SK-N-SH (cell line): Measurements from ENCODE around the gene ZNF516. TPM values are rescaled to one million over a fixed set of nuclear protein-coding genes. Genes with fewer than 3 reads are reported as not detected.

Experiments
- CTCF ChIA-PET: fragments of 300-600, 350-600 bp; formaldehyde crosslinking; extraction: SDS; loops from one replicate; lab custom pipeline; 2021; lab: Yijun Ruan, JAX
- POLR2A ChIA-PET: fragments of 350-600 bp; sonication (Branson Sonifier 250); formaldehyde crosslinking; extraction: SDS; loops from one replicate; lab custom pipeline; 2020; ENCODE audit warnings: antibody characterized with exemption, inconsistent platforms; lab: Yijun Ruan, JAX
- DNase-seq: peaks from one replicate; pipeline ENCODE4 v3.0.0; 2012
- H2AFZ ChIP-seq: fragments of 200-600 bp; sonication (generic); 2 replicates; pipeline ENCODE4 v1.8.1; 2016; ENCODE audit warnings: antibody characterized with exemption, mild to moderate bottlenecking, low read depth
- H3F3A ChIP-seq: fragments of 200-600 bp; sonication (generic); replicated peaks from 2 replicates; pipeline ENCODE3; 2016; ENCODE audit warnings: antibody characterized with exemption, mild to moderate bottlenecking; ENCODE audit not compliant: insufficient read depth
- H3K27ac ChIP-seq, 2 experiments: fragments of 200-500 bp in 1 of 2; fragments of 200-600 bp in 1 of 2; sonication (Bioruptor generic) in 1 of 2; sonication (generic), shearing (Covaris generic) in 1 of 2; 2 replicates each; pipeline versions ENCODE4 v1.5.1 to v1.6.1; 2014 to 2016; ENCODE audit warnings: low read depth in 2 of 2, inconsistent platforms in 1 of 2, low read length in 1 of 2, mild to moderate bottlenecking in 1 of 2, mixed read lengths in 1 of 2
- H3K27me3 ChIP-seq: fragments of 200-600 bp; sonication (generic), shearing (Covaris generic); 2 replicates; pipeline ENCODE4 v1.6.1; 2016; ENCODE audit warnings: mixed run types; ENCODE audit not compliant: insufficient read depth
- H3K36me3 ChIP-seq, 2 experiments: fragments of 200-500 bp in 1 of 2; fragments of 200-600 bp in 1 of 2; sonication (Bioruptor generic) in 1 of 2; sonication (generic) in 1 of 2; replicated peaks in 1 of 2; 2 replicates each; pipeline versions ENCODE3 to v1.5.1; 2014 to 2016; ENCODE audit warnings: low read length in 1 of 2, mild to moderate bottlenecking in 1 of 2; ENCODE audit not compliant: insufficient read depth in 2 of 2, control insufficient read depth in 1 of 2
- H3K4me1 ChIP-seq, 2 experiments: fragments of 200-500 bp in 1 of 2; fragments of 200-600 bp in 1 of 2; sonication (Bioruptor generic) in 1 of 2; sonication (generic), shearing (Covaris generic) in 1 of 2; 2 replicates each; pipeline versions ENCODE4 v1.5.1 to v1.6.1; 2014 to 2016; ENCODE audit warnings: low read depth in 1 of 2, low read length in 1 of 2, mixed run types in 1 of 2; ENCODE audit not compliant: insufficient read depth in 2 of 2, control insufficient read depth in 1 of 2
- H3K4me2 ChIP-seq: fragments of 200-600 bp; sonication (generic), shearing (Covaris generic); 2 replicates; pipeline ENCODE4 v1.6.1; 2017; ENCODE audit warnings: mixed run types
- H3K4me3 ChIP-seq, 2 experiments: fragments of 200-500 bp in 1 of 2; fragments of 200-600 bp in 1 of 2; sonication (Bioruptor generic) in 1 of 2; sonication (generic), shearing (Covaris generic) in 1 of 2; 2 replicates each; pipeline versions ENCODE4 v1.5.1 to v1.8.1; 2014 to 2016; ENCODE audit warnings: low read depth in 2 of 2, inconsistent platforms in 1 of 2, low read length in 1 of 2, mild to moderate bottlenecking in 1 of 2, mixed read lengths in 1 of 2, moderate library complexity in 1 of 2
- H3K79me2 ChIP-seq: fragments of 200-600 bp; sonication (generic); 2 replicates; pipeline ENCODE4 v1.8.1; 2017; ENCODE audit warnings: mild to moderate bottlenecking; ENCODE audit not compliant: insufficient read depth
- H3K9ac ChIP-seq: fragments of 200-600 bp; sonication (generic); 2 replicates; pipeline ENCODE4 v1.6.1; 2017; ENCODE audit warnings: mixed run types
- H3K9me2 ChIP-seq: fragments of 200-600 bp; sonication (generic); 2 replicates; pipeline ENCODE4 v1.6.1; 2017; ENCODE audit warnings: mixed run types
- H3K9me3 ChIP-seq: fragments of 200-600 bp; sonication (generic); 2 replicates; pipeline ENCODE4 v1.6.1; 2017; ENCODE audit warnings: mixed run types, mild to moderate bottlenecking, moderate library complexity
- H4K20me1 ChIP-seq: fragments of 200-600 bp; sonication (generic); 2 replicates; pipeline ENCODE4 v1.6.1; 2017; ENCODE audit warnings: mild to moderate bottlenecking, mixed run types; ENCODE audit not compliant: insufficient read depth
- CHD2 ChIP-seq: fragments of 150-350 bp; IDR thresholded peaks from 2 replicates; pipeline ENCODE4 v1.6.1; 2018; ENCODE audit warnings: low read length; ENCODE audit not compliant: partially characterized antibody
- CTCF ChIP-seq: fragments of 200-600 bp; sonication (generic); IDR thresholded peaks from 2 replicates; pipeline ENCODE4 v1.6.1; 2017; ENCODE audit warnings: antibody characterized with exemption, mild to moderate bottlenecking, moderate library complexity
- ELF1 ChIP-seq: IDR thresholded peaks from 2 replicates; pipeline ENCODE4 v1.4.0; 2012
- EZH2phosphoT487 ChIP-seq: fragments of 200-600 bp; sonication (generic); IDR thresholded peaks from 2 replicates; pipeline ENCODE4 v1.6.1; 2017; ENCODE audit warnings: low read depth, mixed run types, mild to moderate bottlenecking, antibody characterized with exemption, moderate library complexity, borderline replicate concordance
- FOXJ3 ChIP-seq: sonication (generic); formaldehyde crosslinking; IDR thresholded peaks from 2 replicates; pipeline ENCODE4 v1.5.1; 2020; ENCODE audit warnings: mild to moderate bottlenecking, missing genetic modification reagents
- FOXM1 ChIP-seq: IDR thresholded peaks from 2 replicates; pipeline ENCODE4 v1.4.0; 2012; ENCODE audit warnings: low read depth, mild to moderate bottlenecking
- GABPA ChIP-seq: IDR thresholded peaks from 2 replicates; pipeline ENCODE4 v1.4.0; 2012; ENCODE audit warnings: low read depth, mild to moderate bottlenecking
- IRF3 ChIP-seq: fragments of 150-350 bp; IDR thresholded peaks from 2 replicates; pipeline ENCODE4 v1.6.1; 2016; ENCODE audit warnings: mild to moderate bottlenecking, low read depth, low read length
- JUND ChIP-seq: IDR thresholded peaks from 2 replicates; pipeline ENCODE4 v1.4.0; 2012
- MXI1 ChIP-seq: IDR thresholded peaks from 2 replicates; pipeline ENCODE4 v1.6.1; 2012; ENCODE audit warnings: mild to moderate bottlenecking, low read depth, low read length, improper control_type of control experiment
- NRF1 ChIP-seq: IDR thresholded peaks from 2 replicates; pipeline ENCODE4 v1.6.1; 2012; ENCODE audit warnings: low read depth, mild to moderate bottlenecking, low read length
- RAD21 ChIP-seq: IDR thresholded peaks from 2 replicates; pipeline ENCODE4 v1.6.1; 2012; ENCODE audit warnings: mild to moderate bottlenecking, low read length
- RCOR1 ChIP-seq: fragments of 150-350 bp; IDR thresholded peaks from 2 replicates; pipeline ENCODE4 v1.6.1; 2017; ENCODE audit warnings: antibody characterized with exemption, low read length
- RXRA ChIP-seq: IDR thresholded peaks from 2 replicates; pipeline ENCODE4 v1.4.0; 2012; ENCODE audit warnings: low read depth, mild to moderate bottlenecking, borderline replicate concordance
- SIN3A ChIP-seq: IDR thresholded peaks from 2 replicates; pipeline ENCODE4 v1.6.1; 2012; ENCODE audit warnings: low read depth, mild to moderate bottlenecking, low read length, moderate library complexity, borderline replicate concordance
- TCF12 ChIP-seq: IDR thresholded peaks from 2 replicates; pipeline ENCODE4 v1.4.0; 2012
- TEAD4 ChIP-seq: IDR thresholded peaks from 2 replicates; pipeline ENCODE4 v1.4.0; 2012; ENCODE audit warnings: mild to moderate bottlenecking, borderline replicate concordance; ENCODE audit not compliant: insufficient read depth
- WGBS: methylation state at CpG from one replicate; pipeline ENCODE4 v1.1.6; 2017; ENCODE audit warnings: low lambda C conversion rate; 5-methylcytosine and 5-hydroxymethylcytosine counted together
- polyA plus RNA-seq, 3 experiments: library from polyadenylated mRNA; depleted of rRNA; stranded (reverse); fragments of >200 nt; gene quantifications; 2 replicates each; pipeline ENCODE4 v1.2.3, GENCODE V29; 2012
- TF ChIP-seq, protein P1 (sequence below): fragments of 150-350 bp; IDR thresholded peaks from 2 replicates; pipeline ENCODE4 v1.6.1; 2017; ENCODE audit warnings: antibody characterized with exemption, low read length, low read depth, borderline replicate concordance

The ZNF516 gene
- polyA plus RNA-seq, 1 of the 3 experiments (the other 2 are of a cell fraction): 4.4 TPM

DNA sequence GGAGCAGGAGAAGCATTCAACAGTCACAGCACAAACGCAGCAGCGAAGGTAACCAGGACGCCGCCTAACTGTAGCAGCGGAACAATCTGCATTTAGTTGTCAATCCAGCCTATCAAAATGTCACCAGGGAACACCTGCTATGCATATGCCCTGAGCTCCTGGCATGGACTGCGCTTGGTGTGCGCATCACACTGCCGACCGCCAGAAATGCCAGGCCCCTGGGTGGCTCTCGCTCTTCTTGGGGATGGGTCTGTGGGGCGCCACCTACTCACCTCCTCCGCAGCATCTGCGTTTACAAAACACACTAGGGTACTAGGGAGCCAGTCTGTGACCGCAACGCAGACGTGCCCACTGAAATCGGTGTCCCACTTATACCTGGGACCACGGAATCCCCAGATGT, 31.7 kb downstream of the ZNF516 start:
- H3K9ac ChIP-seq: no peak overlapping the region
- DNase-seq: no peak
- TF ChIP-seq CHD2 (no peak), RCOR1 (no peak), ELF1 (no peak), MXI1 (no peak), CTCF (no peak), NRF1 (no peak)
- TF ChIP-seq, protein P1, sequence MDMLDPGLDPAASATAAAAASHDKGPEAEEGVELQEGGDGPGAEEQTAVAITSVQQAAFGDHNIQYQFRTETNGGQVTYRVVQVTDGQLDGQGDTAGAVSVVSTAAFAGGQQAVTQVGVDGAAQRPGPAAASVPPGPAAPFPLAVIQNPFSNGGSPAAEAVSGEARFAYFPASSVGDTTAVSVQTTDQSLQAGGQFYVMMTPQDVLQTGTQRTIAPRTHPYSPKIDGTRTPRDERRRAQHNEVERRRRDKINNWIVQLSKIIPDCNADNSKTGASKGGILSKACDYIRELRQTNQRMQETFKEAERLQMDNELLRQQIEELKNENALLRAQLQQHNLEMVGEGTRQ: no peak
- H4K20me1 ChIP-seq: no peaks in the 10 kb centered on the region
- peaks cover 9% of the 10 kb centered on the region for H3F3A ChIP-seq
- no peaks in the 10 kb centered on the region; the same call in 1 of the 2 replicates for H3K27me3 ChIP-seq
- peaks cover 6 to 14% of the 10 kb centered on the region in 2 experiments; a peak in 2 of 4 replicates for H3K4me1 ChIP-seq
- no peak overlapping the region for H3K27ac ChIP-seq
- no peaks in the 10 kb centered on the region for H3K36me3 ChIP-seq
- no peak overlapping the region for H2AFZ ChIP-seq
- WGBS: 90% methylated on average over 11 of the region's 18 CpGs
- ChIA-PET POLR2A (no interaction called here), CTCF (no interaction called here)
- H3K9me2 ChIP-seq: no peaks in the 10 kb centered on the region
- no peaks in the 10 kb centered on the region; the same call in 1 of the 2 replicates for H3K79me2 ChIP-seq
- H3K9me3 ChIP-seq: no peaks in the 10 kb centered on the region
- no peak overlapping the region for H3K4me2 ChIP-seq
- no peak overlapping the region for H3K4me3 ChIP-seq

- no peaks in the 10 kb centered on the region for H3K36me3 ChIP-seq
- H3F3A ChIP-seq: peaks cover 9% of the 10 kb centered on the region
- H3K4me1 ChIP-seq: peaks cover 2 to 14% of the 10 kb centered on the region in 2 experiments; a peak in 2 of 4 replicates
- no peaks in the 10 kb centered on the region for H4K20me1 ChIP-seq
- no peak for TF ChIP-seq FOXJ3 (CRISPR knock-in tag)
- TF ChIP-seq EZH2phosphoT487: no peak
- no peak for TF ChIP-seq TCF12
- no peak for TF ChIP-seq CTCF
- TF ChIP-seq SIN3A: no peak
- TF ChIP-seq GABPA: no peak
- TF ChIP-seq MXI1: no peak
- TF ChIP-seq TEAD4: no peak
- no peak for TF ChIP-seq NRF1
- no peak for TF ChIP-seq RXRA
- TF ChIP-seq FOXM1: no peak
- no peak for TF ChIP-seq RAD21
- no peak for TF ChIP-seq RCOR1
- no peak for TF ChIP-seq IRF3
- TF ChIP-seq JUND: no peak
- TF ChIP-seq, all 33 proteins: peak for 0
- DNase-seq: no peak
- Histone ChIP-seq H3K4me3 (no peak overlapping the region), H3K27me3 (no peaks in the 10 kb centered on the region), H3K9ac (no peak overlapping the region), H3K4me2 (no peak overlapping the region), H3K79me2 (peaks cover 9% of the 10 kb centered on the region; the same call in 1 of the 2 replicates), H3K9me3 (no peaks in the 10 kb centered on the region), H3K27ac (no peak overlapping the region), H2AFZ (no peak overlapping the region), H3K9me2 (no peaks in the 10 kb centered on the region)
- CTCF ChIA-PET: interaction anchor here (0.7 kb wide), 1 partner anchor 48 kb away, joined by 3 read pairs; no protein-coding TSS in a partner anchor
- 92% methylated on average over 11 of the region's 12 CpGs for WGBS
- POLR2A ChIA-PET: no interaction called here
These were observed 32.7 kb downstream of the ZNF516 start for GRCh38 chr18:76462326-76462694.
